Loucy (cell line): ENCODE measurements around the gene PLEKHS1.

ENCODE experiments used
- CTCF ChIP-seq: fragments of 200-600 bp; sonication (generic); conservative IDR thresholded peaks from 2 replicates; pipeline ENCODE4 v1.5.1; 2014; ENCODE audit warnings: mild to moderate bottlenecking, antibody characterized with exemption, low read length
- EZH2phosphoT487 ChIP-seq: fragments of 200-600 bp; IDR thresholded peaks from 2 replicates; pipeline ENCODE4 v1.6.1; 2018; ENCODE audit warnings: antibody characterized with exemption, mild to moderate bottlenecking, moderate library complexity, borderline replicate concordance

DNA sequence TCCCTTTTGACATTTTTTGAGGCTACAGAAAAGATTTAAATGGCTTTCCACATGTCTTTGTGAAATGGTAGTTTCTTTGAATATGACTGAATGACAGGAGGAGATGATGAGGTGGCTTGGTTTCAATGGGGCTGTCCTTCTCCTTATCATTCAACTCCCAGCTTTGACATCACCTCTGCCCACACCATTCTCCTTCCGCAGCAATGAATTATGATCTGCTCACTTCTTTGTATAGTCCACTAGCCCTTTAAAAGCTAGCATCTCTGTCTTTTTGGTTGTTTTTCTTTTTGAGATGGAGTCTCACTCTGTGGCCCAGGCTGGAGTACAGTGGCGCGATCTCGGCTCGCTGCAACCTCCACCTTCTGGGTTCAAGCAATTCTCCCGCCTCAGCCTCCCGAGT is 70.7 kb downstream of the PLEKHS1 start:
- no peak for TF ChIP-seq EZH2phosphoT487
- no peak for TF ChIP-seq CTCF
